GM21367 (cell line): Measurements from ENCODE around the gene PLEKHG4B.

Experiments
- ATAC-seq: cut with Tn5 transposase; IDR thresholded peaks from one replicate; pipeline ENCODE4 v1.9.1; 2021; ENCODE audit not compliant: unreplicated experiment

The PLEKHG4B gene

DNA sequence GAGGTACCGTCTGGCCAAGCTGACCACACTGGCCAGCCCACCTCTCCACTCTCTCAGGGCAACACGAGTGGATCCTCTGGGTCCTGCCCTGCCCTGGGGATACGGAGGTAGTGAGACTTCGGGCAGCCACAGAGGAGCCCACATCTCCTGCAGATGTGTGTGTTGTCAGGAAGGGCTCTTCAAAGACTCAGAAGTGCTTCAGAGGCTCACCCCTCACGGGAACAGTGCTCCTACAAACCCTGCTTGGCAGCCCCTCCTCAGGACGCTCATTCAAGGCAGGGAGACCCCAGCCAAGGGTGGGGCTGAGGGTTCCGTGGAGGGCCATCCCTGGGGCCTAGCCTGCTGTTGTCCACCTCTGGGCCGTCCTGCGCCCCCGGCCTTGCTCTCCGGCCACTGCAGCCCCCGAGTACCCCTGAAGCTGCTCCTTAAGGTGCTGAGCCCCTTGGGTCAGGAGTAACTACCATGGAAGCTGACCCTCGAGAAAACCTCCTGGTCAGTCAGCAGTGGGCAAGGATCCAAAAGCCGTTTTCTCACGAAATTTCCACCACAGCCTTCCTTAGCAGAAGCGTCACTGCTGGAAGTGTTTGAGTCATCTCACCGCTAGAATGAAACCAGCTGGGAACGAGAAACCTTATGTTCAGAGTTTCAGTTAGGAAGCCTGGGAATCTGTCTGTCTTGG, 76.2 kb downstream of the PLEKHG4B start:
- no peak for ATAC-seq

DNA sequence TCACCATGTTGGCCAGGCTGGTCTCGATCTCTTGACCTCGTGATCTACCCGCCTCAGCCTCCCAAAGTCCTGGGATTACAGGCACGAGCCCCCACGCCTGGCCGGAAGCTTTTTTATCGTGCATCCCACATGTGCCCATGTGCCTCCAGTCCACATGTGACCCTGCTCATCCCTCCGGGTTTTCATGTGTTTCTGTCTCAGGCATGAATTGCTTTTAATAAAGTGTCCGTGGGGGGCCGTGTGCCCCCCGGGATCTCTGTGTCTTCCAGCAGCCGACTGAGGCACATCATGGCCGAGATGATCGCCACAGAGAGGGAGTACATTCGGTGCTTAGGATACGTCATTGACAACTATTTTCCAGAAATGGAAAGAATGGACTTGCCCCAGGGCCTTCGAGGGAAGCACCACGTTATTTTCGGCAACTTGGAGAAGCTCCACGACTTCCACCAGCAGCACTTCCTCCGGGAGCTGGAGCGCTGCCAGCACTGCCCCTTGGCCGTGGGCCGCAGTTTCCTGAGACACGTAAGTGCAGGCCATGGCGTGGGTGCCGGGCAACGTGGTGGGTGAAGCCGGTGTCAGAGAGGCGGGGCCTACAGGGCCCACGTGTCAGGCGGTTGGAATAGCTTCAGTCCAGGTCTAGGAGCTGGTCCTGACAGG, 77.2 kb downstream of the PLEKHG4B start:
- ATAC-seq, result no peak

DNA sequence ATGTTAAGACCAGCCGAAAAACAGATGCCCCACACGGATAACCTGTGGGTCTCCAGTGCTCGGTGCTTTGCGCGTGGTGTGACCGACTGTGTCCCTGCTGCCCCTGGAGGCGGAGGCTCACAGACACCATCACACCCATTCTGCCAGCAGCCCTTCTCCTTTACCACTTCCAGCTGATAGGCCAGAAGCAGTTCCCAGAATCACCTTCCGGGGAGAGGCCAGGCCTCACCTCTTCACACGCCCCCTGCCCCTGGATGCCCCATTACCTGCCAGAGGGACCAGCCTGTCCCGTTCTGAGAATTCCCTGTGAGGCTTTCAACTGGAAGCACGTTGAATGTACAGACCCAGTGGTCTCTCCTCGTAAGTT, 77.7 kb downstream of the PLEKHG4B start:
- ATAC-seq, result no peak

DNA sequence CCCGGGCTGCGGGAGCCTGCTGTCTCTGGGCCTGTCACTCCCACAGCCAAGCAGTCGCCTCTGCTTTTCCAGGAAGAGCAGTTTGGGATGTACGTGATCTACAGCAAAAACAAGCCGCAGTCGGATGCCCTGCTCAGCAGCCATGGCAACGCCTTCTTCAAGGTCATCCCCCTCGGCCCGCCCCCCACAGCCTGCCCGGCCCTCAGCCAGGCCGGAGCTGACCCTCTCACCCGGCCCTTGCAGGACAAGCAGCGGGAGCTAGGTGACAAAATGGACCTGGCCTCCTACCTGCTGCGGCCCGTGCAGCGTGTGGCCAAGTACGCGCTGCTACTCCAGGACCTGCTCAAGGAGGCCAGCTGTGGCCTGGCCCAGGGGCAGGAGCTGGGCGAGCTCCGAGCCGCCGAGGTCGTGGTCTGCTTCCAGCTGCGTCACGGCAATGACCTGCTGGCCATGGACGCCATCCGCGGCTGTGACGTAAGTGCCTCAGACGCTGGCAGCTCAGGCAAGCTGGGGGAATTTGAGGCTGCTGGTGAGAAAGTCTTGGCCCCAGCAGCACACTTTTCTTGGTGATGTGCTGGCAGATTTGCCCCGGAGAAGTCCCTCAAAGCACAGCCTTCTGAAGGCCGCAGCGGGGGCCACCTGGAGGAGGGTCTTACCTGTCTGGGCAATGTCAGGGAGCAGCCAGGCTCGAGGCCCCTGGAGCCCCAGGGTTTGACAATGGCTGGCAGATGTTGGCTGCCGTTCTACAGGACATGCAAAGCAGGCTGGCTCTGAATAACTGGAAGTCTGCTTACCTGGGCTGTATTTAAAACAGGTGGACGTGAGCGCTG, 79.2 kb downstream of the PLEKHG4B start:
- no peak for ATAC-seq

DNA sequence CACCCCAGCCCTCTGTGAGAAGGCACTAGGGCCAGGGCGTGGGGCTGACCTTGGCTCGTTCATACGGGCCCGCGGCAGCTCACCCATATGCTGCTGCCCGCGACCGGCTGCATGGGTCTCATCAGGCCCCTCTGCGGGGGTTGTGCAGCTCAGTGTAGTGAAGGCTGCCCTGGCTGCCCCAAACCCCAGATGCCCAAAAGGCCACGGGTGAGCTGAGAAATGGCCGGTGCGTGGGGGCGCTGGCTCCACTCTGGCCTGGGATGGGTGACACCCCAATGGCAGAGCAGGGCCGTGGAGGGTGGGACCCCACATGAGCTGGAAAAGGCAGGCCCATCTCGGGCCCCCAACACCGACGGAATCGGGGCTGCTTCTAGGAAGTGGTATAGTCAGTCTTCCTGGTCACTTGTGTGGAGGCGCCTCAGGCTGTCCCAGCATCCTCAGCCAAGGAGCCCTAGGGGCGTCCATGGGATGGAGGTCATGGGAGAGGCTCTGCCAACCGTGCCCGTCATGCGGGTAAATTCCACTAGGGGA, 79.9 kb downstream of the PLEKHG4B start:
- no peak for ATAC-seq

DNA sequence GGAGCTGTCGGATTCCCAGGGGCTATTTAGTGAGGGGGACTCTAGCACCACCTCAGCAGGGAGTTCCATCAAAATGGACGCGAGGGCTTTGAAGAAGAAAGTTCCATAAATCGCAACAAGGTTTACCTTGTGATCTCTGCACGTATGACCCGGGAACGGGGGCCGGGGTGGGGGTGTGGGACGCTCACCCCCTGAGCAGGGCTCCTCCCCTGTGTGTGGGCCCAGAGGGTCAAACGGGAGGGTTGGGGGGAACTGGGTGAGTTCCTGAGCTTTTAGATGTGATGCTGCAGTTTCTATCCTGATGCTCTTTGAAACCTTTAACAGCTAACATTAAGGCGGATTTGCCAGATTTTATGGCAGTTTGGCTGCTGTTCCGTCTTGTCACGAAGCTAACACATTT, 80.5 kb downstream of the PLEKHG4B start:
- no peak for ATAC-seq

DNA sequence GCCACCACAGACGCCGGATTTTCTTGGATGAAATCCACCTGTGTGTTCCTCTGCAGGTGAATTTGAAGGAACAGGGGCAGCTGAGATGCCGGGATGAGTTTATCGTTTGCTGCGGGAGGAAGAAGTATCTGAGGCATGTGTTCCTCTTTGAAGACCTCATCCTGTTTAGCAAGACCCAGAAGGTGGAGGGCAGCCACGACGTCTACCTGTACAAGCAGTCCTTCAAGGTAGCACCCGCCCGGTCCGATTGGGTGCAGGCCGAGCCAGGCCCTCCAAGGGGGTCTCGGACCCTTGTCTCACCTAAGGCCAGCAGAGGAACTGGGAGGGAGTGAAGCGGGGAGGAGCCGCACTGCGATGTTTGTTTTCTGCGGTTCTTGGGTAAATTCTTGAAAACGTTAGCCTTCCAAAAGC, 80.9 kb downstream of the PLEKHG4B start:
- ATAC-seq, result no peak

DNA sequence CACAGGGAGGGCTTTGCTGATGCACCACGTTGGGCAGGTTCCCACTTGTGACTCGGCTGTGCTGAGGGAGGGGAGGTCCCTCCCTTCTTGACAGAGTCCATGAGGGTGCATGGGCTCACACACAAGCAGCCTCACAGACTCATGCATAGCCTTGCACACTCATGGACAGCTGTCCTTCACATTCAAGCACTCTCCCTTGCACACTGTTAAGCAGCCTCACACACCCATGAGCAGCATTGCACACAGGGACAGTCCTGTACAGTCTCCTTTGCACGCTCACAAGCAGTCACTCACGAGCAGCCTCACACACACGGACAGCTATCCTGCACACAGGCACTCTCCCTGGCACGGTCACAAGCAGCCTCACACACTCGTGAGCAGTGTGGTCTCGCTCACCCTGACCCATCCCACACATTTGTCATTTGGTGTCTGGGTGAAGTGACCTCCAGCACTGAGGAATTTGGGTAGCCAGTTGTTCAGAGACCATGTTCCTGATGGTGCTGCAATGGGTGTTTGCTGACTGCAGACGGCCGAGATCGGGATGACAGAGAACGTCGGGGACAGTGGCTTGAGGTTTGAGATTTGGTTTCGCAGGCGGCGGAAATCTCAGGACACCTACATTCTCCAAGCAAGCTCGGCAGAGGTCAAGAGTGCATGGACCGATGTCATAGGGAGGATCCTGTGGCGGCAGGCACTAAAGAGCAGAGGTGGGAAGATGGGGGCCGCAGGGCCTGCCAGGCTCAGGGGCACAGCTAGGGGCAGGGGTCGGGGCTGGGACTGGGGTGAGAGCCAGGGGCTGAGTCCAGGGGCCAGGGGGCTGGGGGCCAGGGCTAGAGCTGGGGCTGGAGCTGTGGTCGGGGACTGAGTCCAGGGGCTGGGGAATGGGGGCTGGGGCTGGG, 81.7 kb downstream of the PLEKHG4B start:
- ATAC-seq, result no peak

DNA sequence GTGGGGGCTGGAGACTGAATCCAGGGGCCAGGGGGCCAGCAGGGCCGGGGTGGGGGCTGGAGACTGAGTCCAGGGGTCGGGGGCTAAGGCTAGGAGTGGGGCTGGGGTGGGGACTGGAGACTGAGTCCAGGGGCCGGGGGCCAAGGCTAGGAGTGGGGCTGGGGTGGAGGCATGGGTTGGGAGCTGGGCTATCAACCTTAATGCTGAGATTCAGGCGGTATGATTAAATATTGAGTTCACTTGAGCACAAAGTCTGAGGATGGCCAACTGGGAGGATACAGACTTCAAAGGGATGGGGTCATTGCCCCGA, 82.3 kb downstream of the PLEKHG4B start:
- no peak for ATAC-seq

DNA sequence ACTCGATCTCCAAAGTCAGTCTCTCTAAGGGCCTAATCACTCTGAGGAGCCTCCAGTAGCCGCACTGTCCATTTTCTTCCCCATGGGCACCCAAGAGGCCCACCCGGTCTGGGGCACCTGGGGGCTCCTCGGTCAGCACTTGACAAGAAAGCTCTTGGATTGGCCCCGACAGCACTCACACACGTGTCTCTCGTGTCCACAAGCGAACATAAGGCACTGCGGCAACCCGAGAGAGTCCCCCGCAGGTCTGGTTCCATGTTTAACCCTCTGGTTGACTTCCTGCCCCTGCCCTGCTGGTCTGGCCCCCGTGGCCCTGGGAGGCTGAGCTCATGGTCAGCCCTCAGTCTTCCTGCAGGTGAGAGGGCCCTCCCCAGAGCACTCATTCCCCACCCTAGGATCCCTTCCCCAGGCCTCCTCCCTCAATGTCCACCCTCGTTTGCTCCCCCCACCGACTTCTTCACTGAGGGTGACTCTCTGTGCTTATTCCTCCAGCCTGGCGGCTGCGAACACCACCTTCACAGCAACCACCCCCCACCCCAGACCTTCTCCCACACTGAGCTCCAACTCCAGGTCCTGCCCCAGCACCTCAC, 83.0 kb downstream of the PLEKHG4B start:
- no peak for ATAC-seq

DNA sequence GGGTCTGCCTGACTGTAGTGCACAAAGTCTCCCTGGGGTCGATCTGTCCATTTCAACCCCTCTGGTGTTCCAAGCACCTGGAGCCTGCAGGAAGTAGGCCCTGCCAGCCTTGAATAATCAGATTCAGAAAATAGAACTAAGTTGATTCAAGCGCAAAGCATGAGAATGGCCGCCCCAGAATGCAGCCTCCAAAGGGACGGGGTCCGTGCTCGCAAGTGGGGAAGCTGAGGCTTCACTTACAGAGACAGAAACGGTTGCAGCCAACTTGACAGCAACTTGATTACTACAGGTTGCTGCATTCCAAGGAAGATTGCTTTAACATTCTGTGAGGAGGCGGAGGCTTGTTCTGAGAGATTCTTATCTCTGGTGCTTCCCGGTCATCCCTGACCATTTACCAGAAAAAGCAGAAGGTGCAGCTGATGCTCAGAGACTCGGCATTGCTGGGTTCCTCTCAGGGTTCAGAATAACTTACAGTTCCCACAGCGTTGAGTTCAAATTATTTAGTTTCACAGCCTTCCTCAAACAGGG, 84.4 kb downstream of the PLEKHG4B start:
- ATAC-seq, result no peak

DNA sequence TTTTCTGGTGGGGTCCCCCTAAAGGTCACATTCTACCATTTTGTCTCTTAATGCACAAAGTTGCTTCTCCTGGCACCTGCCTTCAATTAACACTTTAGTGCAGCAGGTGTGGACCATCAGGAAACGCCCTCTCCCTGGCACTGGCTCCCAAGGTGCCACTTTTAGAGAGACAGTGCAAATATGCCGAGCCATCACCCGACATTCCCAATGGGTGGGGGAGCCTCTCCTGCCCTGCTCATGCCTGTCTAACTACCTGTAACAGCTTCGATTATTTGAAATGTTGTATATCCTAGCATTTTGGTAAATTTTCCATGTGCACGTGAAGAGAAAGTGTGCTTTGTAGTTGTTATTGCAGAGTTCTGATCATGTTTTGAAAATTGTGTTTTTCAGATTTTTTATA, 86.1 kb downstream of the PLEKHG4B start:
- ATAC-seq, result no peak

DNA sequence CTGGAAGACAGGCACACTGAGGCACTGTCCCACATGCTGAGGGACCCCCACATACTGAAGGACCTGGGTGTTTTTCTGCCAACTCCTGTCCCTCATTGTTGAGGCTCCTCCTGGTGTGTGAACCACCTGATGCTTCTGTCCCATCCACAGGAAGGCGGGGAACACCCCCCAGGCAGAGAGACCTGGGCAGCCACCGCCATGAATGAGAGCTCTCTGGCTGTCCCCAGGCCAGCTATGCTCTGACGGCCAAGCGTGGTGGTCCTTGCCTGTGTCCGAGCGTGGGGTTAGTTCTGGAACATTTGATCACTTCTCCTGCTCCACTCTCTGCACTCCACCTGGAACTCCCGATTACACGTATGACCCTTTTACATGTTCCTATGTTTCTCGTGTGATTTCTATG, 87.4 kb downstream of the PLEKHG4B start:
- no peak for ATAC-seq

DNA sequence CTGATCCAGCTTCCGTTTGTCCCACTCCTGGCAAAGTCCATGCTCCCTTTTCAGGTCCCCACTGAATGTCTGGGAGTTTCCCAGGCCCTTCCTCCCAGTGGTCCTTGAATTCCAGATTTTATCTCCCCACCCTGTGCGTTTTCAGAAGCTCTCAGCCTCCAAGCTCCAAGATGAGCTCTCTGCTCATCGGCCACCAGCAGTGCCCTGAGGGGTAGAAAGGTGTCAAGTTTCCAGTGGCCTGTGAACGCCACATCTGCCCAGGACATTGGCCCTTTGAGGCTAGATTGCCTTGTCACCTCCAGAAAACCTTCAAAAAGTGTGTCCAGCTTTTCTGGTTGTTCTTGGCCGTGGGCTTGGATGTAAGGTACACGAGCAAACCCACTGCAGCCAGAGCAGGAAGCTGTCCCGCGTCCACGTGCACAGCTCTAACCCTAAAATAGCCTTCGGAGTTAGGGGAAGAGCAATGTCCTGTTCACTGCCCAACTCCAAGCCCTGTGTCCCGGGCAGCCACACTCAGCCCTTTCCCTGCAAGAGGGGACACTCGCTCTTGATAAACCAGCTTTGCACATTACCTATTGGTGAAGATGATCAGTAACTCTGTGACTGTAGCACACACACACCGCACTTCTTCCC, 88.4 kb downstream of the PLEKHG4B start:
- ATAC-seq, result no peak

DNA sequence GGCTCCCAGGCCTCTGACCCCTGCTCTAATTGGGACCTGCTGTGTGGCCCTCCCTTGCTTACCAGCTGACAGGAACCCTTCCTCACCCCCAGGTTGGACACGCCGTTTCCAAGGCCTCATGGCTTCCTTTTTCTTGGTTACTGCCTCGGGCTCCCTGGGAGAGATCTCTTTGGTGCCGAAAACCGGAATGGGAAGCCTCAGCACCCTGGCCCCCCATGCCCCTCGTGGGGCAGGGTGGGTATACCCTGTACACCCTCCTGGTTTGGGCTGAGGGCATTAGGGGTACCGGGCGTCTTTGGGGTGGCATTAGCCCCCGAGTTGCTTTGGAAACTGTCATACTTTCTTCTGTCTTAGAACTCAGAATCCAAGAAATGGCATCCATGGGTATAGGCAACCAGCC, 89.2 kb downstream of the PLEKHG4B start:
- no peak for ATAC-seq

DNA sequence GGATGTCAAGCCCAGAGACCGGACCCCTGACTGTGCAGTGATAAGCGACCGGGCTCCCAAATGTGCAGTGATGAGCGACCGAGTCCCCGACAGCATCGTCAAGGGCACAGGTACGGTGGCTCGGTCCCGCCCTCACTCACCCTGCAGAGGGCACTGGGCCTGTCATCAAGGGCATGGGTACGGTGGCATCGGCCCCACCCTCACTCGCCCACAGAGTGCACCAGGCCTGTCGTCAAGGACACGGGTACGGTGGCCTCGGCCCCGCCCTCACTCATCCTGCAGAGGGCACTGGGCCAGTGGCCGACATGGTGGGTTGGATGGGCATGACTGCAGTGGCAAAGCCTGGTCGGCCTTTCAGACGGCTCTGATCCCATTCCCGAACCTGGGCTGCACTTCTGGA, 89.6 kb downstream of the PLEKHG4B start:
- no peak for ATAC-seq

DNA sequence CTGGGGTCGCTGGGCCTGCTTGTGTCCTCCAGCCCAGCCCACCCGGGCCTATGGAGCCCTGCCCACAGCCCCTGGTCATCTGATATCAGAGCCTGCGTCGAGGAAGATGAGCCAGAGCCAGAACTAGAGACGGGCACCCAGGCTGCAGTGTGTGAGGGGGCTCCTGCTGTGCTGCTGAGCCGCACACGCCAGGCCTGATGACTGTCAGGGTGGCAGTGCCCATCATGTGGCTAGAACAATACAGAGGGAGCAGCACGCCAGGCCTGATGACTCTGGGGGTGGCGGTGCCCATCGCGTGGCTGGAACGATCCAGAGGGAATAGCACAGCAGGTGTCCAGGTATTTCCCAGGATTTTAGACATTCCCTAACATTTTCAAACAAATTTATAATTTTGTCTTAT, 90.2 kb downstream of the PLEKHG4B start:
- ATAC-seq, result no peak

DNA sequence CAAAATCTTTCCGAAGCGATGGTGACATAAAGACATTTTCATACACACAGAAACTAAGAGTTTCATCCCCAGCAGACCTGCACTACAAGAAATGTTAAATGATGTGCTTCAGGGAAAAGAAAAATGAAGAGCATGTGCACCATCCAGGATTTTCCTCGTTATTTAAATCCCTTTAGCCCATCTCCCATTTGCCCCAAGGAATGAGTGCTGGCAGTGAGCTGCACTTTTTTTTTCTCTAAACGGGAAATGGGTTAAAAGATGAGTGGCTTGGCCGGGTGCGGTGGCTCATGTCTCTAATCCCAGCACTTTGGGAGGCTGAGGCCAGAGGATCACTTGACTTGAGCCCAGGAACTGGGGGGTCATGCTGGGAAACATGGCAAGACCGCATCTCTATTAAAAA, 92.5 kb downstream of the PLEKHG4B start:
- no peak for ATAC-seq

DNA sequence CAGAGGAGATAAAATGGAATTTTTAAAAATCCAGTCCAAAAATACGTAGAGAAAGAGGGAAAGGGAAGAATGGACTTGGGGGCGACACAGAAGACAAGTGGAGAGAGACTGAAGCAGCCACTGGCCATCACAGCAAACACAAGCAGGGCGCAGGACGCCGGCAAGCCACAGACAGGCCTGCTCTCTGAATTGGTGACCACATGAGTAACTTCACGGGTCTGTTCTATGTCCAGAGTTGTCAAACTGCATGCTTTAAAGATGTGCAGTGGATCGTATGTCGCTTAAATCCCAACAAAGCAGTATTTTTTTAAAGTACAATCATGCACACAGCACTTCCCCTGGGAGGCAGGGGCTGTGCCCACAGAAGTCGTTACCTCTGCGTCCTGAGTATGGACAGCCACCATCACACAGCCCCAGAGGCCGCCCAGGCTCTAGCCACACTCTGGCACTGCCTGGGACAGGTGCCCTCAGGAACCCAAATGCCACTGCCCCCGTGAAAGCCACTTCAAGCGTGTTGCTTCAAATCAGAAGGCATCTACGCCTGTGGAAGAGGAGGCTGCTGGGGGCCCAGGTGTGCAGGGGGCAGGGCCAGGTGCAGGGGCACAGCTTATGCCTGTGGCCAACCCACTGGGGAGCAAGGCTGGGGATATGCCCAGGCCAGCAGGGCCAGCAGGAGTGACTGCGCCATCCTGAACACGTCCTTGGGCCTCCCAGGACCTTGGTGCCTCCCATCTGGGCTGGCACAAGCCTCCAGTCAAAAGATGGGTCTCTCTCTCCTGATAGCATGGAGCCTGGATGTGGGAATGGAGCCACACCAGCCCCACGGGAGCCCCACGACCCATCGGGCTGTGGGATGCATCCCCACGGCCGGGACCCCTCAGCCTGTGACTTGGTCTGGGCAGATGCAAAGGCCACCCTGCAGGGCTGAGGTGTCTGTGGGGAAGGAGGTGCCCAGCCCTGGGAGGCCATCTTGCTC, 93.4 kb downstream of the PLEKHG4B start:
- ATAC-seq, result no peak
